NCI-H1417 treated with DMSO at 0.1 percent for 48 hours (cell line): ENCODE results near the gene TMEM272.
"Not testable (repeated sequence)": the region's sequence is repeated elsewhere in the genome, so short reads cannot be mapped to it uniquely, and the experiment has no call there.

Source experiments
- DNase-seq: peaks from one replicate; lab custom pipeline; 2025; lab: John Stamatoyannopoulos, UW

Gene TMEM272

DNA sequence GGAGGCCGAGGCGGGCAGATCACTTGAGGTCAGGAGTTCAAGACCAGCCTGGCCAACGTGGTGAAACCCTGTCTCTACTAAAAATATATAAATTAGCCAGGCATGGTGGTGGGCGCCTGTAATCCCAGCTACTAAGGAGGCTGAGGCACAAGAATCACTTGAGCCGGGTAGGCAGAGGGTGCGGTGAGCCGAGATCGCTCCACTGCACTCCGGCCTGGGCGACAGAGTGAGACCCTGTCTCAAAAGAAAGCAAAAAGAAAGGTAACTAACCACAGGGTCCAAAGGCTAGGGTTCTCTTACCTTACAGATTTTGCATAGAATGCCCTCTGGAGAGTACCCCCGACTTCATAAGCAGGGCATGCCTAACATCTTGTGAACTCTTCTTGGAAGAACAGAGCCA is 20.3 kb downstream of the TMEM272 start:
- DNase-seq, result not testable (repeated sequence)

DNA sequence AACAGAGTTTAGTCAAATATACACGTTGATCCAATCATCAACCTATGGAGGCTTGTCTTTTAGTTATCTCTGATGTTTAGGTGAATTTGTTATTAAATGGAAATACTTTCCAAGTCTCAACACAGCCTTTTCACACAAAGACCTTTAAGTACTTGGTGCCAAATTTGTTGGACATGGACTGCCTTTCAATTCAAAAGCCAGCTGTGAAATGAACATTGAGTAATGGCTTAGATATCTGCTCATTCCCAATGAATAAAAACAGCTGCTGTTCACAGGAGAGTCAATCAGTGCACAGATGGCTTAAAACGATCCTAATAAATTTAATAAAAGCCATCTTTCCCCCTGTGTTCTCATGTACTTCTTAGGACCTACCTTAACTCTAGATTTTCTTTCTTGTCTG is 21.1 kb downstream of the TMEM272 start:
- DNase-seq, result no peak

DNA sequence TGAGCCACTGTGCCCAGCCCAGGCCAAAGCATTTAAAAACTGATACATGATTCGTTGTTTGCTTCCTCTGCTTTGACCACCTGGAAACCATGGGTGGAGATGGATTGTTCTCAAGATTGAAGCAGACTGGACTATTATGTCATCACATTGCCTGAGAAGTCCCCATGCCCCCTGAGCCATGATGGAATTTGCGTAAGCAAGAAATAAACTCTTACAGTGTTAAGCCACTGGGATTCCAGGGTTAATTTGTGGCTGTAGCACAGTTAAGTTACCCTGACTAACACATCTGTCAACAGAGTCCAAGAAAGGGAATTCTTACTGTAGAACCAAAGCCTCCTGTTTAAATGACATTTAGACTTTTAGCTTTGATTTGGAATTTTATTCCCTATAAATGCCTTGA is 21.6 kb downstream of the TMEM272 start:
- DNase-seq, result no peak

DNA sequence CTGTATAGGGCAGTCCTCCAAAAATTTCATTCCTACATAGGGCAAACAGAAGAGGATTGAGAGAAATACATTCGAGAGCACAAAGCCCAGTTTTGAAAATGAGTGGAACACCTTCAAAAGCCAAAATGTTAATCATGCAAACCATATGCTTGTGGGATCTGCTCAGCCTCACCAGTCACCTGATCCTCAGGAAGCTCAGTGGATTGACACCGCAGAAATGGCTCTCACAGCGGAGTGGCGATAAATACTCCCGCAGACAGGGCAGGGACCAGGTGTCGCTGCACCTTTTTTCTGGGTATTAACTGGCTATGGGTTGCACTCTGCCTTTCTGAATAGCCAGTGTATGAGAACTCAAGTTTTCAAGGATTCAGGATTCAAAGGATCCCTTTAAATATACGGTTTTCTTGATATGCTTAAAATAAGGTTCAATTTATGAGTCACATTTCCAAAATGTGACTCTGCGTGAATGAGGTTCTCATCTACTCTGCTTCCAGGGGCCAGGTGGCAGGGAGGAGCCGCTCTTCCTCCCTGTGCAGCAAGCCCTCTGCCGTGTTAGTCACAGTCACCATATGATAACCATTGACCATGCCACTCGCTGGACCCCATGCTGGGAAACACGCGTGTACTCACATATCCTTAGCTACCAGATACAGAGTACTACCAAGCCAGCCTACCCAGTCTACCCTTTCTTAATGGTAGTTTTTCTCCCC is 22.7 kb downstream of the TMEM272 start:
- no peak for DNase-seq

DNA sequence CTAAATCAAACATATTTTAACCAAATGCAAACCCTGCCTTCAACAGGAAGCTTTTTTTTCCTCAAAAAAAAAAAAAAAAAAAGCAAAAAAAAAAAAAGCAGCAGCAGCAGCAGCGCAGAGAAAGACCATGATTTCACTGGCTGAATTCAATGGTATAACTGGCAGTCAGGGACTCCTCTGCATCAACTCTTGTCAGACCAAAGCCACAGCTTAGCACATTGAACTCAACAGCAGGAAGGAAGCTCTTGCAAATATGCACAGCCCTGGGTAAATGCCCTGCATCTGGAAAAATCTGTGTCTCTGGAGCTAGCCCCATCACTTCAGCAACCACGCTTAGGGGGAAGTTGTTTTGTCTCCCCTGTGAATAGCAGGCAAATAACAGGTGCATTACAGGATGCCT is 23.4 kb downstream of the TMEM272 start:
- DNase-seq, result no peak

DNA sequence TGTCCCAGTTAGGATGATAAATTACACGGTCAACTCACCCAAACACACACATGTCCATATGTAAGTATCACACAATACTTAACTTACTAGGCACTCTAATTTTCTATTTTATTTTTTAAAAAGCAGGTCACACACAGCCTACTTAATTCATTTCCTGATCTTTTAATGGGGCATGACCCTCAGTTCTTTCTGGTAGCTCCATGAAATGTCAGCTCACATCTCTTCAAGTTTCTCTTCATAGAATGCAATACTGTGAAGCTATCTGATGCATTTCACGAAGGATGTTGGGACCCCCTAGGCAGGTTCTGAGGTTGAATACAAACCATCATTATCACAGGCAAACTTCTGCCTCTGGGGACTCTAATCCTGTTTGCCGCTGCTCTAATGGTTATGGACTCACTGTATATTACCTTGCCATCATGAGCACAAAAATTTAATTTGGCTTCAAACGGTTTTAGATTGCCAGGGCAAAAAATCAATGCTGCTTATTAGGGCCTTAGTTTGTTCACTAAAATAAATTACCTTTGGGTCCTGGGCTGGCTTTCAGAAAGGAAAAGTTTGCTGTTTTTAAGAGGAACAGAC is 24.9 kb downstream of the TMEM272 start:
- no peak for DNase-seq

DNA sequence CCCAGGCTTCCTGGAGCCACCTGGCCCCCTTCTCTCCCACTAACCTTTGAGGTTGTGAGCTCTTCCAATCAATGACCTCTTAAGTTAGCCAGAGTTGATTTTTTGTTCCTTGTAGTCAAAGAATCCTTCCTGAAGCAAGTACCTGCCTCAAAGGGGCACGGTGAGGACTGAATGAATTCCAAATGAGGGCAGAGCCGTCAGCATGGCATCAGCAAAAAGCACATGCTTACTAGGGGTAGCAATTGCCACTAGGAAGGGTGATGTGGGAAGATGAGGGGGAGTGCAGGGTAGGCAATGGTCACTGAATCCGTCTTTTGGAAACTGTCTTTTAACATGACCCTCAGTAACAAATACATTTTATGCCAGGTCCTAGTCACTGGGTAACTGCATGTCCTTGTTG is 25.4 kb downstream of the TMEM272 start:
- DNase-seq, result no peak

DNA sequence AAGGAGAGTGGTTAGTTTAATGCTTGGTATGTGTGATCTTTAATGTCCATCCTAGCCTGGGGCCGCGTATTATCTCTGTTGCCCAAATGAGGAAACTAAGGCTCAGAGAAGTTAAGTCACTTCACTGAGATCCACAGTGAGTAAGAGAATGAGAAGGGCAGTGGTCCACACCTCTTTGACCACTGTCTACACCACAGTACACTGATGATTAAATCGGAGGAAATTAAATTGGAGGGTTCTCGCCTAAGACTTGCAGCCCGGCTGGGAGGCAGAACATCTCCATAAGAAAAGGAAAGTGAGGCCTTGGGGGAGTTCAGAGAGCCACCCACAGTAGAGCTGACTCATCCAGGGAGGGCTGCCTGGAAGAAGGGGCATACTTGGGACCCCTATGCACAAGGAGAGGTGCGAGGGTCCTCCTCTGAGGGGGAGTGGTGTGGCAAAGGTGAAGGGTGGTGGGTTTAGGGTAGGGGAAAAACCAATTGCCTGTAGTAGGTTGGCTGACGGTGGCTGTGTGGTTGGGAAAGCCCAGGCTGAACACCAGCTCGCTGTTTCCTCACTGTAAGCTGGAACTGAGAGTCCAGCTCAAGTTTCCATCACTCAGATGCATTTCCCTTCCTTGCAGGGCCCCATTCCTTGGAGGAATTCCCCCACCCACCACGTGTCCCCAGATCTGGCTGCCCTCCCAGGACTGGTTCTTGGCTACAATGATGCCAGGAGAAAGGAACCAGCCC is 26.0 kb downstream of the TMEM272 start:
- DNase-seq, result no peak

DNA sequence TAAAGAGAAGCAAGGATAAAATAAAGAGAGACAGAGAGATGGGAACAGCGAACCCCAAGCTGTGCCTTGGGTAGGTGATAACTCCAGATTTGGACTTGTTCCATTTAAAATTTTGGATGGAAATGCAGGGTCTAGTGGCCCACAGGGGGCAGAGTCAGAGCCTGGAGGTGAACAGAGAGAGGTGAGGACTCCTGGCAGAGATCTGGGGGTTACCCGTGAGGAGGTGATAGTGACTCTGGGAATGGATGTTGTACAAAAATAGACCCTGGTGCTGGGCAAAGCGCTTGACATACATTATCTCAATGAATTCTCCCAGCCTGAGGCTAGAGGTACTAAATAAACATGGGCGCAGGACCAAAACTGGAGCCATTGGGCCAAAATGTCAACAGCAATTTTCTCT is 26.7 kb downstream of the TMEM272 start:
- no peak for DNase-seq

DNA sequence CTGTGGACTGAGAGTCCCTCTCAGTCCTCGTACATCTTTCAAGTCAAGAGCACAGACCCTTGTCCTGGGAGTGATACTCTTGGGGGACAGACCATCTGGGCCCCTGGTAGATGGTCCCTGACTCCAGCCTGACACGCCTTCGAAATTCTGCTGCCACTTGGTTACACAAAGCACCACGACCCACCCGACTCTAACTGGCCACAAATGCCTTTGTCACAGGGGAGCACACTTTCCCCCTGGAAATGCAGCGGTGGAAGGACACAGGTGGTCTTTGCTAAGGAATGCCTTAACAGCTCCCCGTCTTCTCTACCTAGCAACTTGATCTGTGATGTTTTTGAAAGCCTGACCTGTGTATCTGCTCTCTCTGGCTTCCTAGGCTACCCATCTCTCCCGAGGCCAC is 27.3 kb downstream of the TMEM272 start:
- no peak for DNase-seq

DNA sequence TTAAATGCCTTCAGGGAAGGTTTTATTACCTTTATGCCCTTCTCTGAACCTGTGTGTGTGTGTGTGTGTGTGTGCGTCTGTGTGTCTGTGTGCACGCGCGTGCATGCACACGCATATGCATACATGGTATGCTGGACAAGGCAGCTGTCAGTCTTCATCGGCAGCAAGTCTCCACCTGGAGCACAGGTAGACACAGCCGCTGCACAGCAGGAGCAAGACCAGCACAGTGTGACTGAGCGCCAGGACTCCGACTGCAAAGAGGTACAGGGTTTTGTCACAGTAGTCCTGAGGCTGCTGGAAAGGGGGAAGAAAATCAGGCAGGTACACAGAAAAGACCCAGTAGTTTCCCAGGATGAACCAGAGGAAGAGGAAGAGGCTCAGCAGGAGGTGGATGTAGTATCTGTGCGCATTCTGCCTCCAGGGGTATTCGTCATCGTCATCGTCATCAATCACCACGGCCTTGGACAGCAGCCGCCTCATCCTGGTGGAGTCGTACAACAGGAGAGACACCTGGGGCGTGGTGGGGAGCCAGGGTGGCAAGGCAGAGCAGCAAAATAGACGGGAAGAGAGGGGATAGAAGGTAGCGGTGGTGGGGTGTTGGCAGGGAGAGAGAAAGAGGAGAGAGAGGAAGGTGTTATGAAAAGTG is 28.2 kb downstream of the TMEM272 start:
- no peak for DNase-seq

DNA sequence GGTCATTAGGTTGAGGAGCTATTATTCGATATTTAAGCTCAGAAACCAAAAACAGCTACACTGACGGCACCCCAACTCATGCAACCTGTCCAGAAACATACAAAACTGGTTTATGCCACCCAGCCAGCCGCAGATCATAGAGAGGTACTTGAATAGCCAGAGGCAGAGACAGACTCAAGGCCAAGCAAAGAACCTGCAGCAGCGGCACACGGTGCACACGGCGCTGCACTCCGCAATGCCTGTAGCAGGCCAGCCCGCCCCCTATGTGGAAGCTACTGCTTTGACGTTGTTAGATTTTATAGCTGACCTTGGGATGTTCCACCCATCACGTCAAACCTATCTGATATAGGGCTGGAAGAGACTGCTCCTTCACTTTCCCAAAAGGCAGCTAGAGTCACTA is 29.1 kb downstream of the TMEM272 start:
- DNase-seq, result no peak

DNA sequence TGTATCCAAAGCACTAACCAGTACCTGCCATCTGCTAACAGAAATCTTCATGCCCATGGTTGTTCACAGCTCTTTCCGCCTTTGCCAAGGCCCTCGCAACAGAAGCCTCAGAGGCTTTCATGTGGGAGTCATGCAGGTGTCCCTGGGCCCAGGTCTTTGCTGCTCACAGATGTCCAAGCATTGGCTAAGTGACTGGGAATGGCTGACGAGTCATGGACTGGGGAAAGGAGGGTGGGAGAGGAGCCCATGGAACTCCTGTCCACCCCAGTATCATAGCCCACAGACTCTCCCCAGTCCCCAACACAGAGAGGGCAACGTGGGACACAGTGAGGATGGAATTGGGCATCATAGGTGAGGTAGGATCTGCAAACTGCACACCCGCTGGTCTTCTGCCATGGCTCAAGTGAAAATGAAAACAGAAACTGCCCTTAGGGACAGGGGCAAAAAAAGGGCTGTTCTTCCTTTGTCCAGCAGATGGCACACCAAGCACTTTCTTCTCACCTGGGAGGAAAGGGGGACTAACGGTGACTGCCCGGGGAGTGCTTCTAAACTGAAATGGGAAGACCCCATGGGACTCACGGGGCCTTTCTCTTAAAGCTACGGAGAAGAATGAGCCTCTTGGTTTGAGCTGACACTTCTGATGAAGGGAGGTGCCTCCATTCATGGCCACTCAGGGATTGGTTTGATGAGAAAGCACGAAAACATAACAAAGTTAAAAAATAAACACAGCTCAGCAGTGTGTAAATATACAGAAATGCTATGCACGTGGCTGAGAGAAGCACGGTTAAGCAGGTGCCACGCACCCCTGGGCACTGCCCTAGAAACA is 29.9 kb downstream of the TMEM272 start:
- DNase-seq, result peak; percentile 49

DNA sequence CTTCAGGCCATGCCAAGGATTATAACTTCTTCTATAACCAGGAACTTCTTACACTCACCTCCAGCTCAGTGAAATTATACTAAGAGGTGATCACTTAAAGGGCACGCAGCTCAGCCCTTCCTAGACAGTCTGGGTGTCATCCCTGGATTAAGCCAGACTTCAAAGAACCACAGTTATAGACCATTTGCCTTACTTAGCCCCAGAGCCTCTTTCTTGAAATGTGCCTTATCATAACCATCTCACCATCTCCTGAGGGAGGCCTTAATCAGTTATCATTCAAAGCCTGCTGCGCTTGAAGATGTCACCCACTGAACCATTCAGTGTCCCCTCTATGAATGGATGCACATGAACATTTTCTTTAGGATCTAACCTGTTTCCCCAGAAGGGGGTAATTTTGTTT is 30.9 kb downstream of the TMEM272 start:
- no peak for DNase-seq

DNA sequence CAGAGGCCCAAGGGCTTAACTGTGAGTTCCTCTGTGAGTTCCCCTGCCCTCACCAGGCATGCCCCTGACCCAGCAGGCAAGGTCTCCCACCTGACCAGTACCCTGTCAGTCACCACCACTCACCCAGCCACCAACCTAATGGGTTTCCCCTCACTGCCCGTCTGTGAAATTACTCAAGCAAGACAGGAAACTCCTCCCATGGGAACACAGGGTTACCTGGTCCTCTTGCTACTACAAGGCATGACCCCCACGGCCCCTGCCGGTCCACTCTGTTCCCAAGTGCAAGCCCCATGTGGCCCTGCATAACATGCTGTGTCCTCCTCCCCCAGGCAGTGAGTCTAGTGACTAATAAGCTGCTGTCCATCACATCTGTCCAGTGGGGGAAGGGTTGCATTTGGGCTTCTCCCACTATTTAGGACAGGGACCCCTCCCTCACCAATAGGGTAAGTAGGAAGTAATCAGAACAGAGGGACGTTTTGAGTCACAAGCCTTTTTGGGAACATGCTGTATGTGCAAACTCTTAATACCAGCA is 33.0 kb downstream of the TMEM272 start:
- DNase-seq, result no peak

DNA sequence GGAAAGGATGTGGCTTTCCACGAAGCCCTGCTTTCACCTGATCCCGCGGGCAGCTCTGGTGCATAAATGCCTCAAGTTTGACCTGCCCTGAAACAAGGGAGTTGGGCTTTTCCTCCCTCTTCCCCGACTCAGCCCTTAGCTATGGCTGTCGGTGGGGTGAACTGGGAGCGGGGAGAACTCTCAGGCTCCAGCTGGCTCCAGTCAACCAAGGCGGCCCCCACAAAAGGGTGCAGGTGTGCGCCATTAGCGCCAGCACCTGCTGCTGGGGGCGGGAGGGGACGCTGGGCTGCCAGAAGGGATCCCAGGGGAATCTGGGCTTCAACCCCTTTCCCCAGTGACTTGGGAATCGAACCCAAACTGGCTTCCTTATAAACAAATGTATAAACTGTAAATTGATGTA is 33.9 kb downstream of the TMEM272 start:
- DNase-seq, result no peak

DNA sequence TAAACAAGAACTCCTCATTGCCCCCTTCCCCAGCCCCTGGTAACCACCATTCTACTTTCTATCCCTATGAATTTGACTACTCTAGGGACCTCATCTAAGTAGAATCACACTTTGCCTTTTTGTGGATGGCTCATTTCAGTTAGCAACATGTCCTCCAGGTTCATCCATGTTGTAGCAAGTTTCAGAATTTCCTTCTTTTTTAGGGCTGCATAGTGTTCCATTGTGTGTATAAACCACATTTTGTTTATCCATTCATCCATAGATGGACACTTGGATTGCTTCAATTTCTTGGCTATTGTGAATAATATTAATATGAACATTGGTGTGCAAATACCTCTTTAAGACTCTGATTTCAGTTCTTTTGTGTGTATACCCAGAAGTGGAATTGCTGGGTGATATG is 36.2 kb downstream of the TMEM272 start:
- DNase-seq, result no peak

DNA sequence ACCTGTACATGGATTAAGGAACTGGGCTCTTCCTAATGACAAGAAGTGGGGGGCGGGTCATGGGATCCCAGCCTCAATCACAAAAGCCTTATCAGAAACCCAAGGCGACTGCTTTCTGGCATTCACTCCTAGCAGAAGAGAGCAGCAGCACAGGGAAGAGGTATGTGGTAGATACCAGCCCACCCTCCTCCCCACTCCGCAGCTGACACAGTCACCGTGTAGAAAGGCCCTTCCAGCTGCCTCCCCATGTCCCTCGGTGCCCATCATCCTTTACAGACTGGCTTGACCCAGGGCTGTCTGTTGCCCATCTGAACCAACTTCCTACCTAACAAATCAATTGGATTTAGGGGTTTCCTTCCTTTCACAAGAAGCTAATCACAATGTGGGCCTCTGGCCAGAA is 37.9 kb downstream of the TMEM272 start:
- DNase-seq, result no peak

DNA sequence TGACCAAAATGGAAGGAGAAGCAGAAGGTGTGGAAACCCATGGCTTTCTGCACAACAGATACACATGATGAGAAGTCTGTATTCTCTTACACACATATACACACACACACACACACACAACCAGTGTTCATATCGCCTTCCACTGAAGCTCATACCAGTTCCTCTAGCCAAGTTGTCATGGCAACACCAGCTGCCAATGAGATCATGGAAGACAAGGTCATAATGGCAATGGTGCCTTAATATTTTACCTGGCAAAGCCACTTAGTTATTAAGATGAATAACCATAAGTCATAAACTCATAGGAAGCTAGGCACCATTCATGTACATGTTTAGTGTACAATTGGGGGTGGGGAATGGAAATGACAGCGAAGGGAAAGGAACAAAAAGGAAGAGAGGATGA is 38.4 kb downstream of the TMEM272 start:
- no peak for DNase-seq

DNA sequence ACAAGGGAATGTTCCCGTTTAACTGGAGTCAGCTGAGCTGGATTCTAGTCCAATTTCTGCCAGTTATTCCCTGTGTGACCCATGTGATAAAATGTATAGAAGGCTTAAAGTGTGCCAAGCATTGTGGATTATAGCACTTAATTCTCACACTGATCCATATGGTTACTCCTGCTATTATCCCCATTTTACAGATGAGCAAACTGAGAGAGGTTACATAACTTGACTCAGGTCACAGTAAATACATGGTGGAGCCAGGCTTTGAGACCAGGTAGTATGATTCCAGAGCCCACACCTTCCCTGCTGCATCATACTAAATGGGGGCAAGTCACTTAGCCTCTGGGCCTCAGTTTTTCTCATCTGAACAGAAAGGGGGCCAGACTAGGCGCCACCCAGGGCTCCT is 39.1 kb downstream of the TMEM272 start:
- no peak for DNase-seq

DNA sequence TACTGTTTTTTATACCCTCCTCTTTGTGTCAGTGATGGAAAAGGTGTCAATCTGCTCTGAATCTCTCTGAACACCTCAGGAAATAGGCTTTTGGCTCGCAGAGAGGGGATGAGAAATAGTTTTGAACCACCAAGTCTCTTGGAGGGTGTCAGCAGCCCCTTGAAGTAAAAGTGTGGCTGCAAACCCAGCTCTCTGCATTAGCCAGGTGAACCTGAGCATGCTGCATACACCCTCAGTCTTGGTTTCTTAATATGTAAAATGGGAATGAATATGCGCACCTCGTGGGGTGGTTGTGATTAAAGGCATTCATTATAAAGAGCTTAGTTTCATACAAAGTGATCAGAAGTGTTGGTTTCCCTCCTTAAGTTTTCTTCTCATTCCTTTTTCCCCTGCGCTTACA is 39.7 kb downstream of the TMEM272 start:
- no peak for DNase-seq
